Peyer's patch (tissue), 4 donors: Measurements from ENCODE around the gene MAST4. TPM values are rescaled to one million over a fixed set of nuclear protein-coding genes. Genes with fewer than 3 reads are reported as not detected.

Experiments
- DNase-seq, 3 donors: peaks; one replicate each; pipeline ENCODE4 v3.0.0-alpha.2; 2017 to 2019
- H3K27ac ChIP-seq, 4 donors: fragments of 200-600 bp; sonication (generic); one replicate each; pipeline ENCODE4 v1.5.1; 2016 to 2019
- H3K27me3 ChIP-seq, 2 donors: fragments of 200-600 bp; sonication (generic); one replicate each; pipeline ENCODE4 v1.5.1; 2019
- H3K36me3 ChIP-seq, 3 donors: fragments of 200-600 bp; sonication (generic); one replicate each; pipeline ENCODE4 v1.5.1; 2016 to 2019
- H3K4me1 ChIP-seq, 4 donors: fragments of 200-600 bp; sonication (generic); one replicate each; pipeline ENCODE4 v1.5.1; 2016 to 2019
- H3K4me3 ChIP-seq, 4 donors: fragments of 200-600 bp; sonication (generic); 1 replicate in 3 of 4; 2 replicates in 1 of 4; pipeline ENCODE4 v1.5.1; 2016 to 2019; ENCODE audit warnings: mild to moderate bottlenecking in 1 of 4
- H3K9me3 ChIP-seq, 4 donors: fragments of 200-600 bp; sonication (generic); one replicate each; pipeline ENCODE4 v1.5.1; 2016 to 2019; ENCODE audit warnings: mild to moderate bottlenecking in 1 of 4
- CTCF ChIP-seq, 6 experiments: fragments of 450-650 bp in 4 of 6; fragments of 200-600 bp in 2 of 6; sonication (generic) in 1 of 6; IDR thresholded peaks; one replicate each; pipeline ENCODE4 v1.5.1; 2017 to 2019; ENCODE audit warnings: antibody characterized with exemption in 6 of 6, mild to moderate bottlenecking in 3 of 6, moderate library complexity in 1 of 6
- POLR2A ChIP-seq, 2 donors: fragments of 450-650 bp; IDR thresholded peaks; one replicate each; pipeline ENCODE4 v1.5.1; 2017; ENCODE audit warnings: antibody characterized with exemption in 2 of 2, mild to moderate bottlenecking in 2 of 2, moderate library complexity in 2 of 2
- total RNA-seq, 4 donors: library from RNA; depleted of rRNA; stranded (reverse); fragments of >200 nt; gene quantifications; one replicate each; pipeline ENCODE4 v1.1.0, GENCODE V29; 2016

The MAST4 gene
- total RNA-seq, 4 donors from 2014 or later: 20.2 to 23.1 (median 21.4) TPM

DNA sequence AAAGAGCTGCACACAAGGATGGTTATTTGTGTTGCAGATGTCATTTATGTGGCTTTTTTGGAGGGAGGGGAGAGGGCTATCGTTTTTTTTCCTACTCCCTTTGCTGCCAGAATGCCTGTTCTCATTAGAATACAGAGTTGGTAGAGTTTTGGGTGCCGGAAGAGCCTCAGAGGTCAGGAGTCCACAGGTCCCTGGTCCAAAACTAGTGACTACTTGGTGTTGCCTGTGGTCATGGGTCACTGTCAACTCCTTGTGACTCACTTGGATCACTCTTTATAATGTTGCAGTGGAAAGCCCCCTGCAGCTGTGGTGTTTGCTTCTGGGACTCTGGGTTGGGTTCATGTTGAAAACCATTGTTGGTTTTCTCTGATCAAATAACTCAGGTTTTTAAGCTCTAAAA lies 131.4 kb downstream of the MAST4 start:
- TF ChIP-seq POLR2A (IDR thresholded peaks at IDR 0.05) (no peak), CTCF (IDR thresholded peaks at IDR 0.05) (no peak)
- Histone ChIP-seq H3K4me1 (no peaks in the 10 kb centered on the region), H3K36me3 (no peaks in the 10 kb centered on the region), H3K27me3 (no peaks in the 10 kb centered on the region), H3K4me3 (no peak overlapping the region), H3K27ac (no peak overlapping the region), H3K9me3 (no peaks in the 10 kb centered on the region)
- no peak for DNase-seq

GRCh38 chr5:66728049-66728448 lies 131.9 kb downstream of the MAST4 start:
- DNase-seq: no peak
- TF ChIP-seq CTCF (IDR thresholded peaks at IDR 0.05): no peak
- TF ChIP-seq POLR2A (IDR thresholded peaks at IDR 0.05): no peak
- Histone ChIP-seq H3K27me3 (no peaks in the 10 kb centered on the region), H3K4me1 (no peaks in the 10 kb centered on the region), H3K9me3 (no peaks in the 10 kb centered on the region), H3K36me3 (no peaks in the 10 kb centered on the region), H3K27ac (no peak overlapping the region), H3K4me3 (no peak overlapping the region)

- H3K9me3 ChIP-seq: no peaks in the 10 kb centered on the region
- no peak overlapping the region for H3K27ac ChIP-seq
- TF ChIP-seq CTCF (IDR thresholded peaks at IDR 0.05) (no peak), POLR2A (IDR thresholded peaks at IDR 0.05) (no peak)
- no peaks in the 10 kb centered on the region for H3K36me3 ChIP-seq
- no peak for DNase-seq
- H3K4me1 ChIP-seq: no peaks in the 10 kb centered on the region
- H3K4me3 ChIP-seq: no peak overlapping the region
- H3K27me3 ChIP-seq: no peaks in the 10 kb centered on the region
Measured at GRCh38 chr5:66737096-66737495, 140.9 kb downstream of the MAST4 start.

- no peaks in the 10 kb centered on the region for H3K9me3 ChIP-seq
- no peaks in the 10 kb centered on the region for H3K4me1 ChIP-seq
- TF ChIP-seq POLR2A (IDR thresholded peaks at IDR 0.05) (no peak), CTCF (IDR thresholded peaks at IDR 0.05) (no peak)
- H3K4me3 ChIP-seq: no peak overlapping the region
- DNase-seq: no peak
- H3K36me3 ChIP-seq: no peaks in the 10 kb centered on the region
- no peak overlapping the region for H3K27ac ChIP-seq
- no peaks in the 10 kb centered on the region for H3K27me3 ChIP-seq
Measured at GRCh38 chr5:66738136-66738535, 141.9 kb downstream of the MAST4 start.

DNA sequence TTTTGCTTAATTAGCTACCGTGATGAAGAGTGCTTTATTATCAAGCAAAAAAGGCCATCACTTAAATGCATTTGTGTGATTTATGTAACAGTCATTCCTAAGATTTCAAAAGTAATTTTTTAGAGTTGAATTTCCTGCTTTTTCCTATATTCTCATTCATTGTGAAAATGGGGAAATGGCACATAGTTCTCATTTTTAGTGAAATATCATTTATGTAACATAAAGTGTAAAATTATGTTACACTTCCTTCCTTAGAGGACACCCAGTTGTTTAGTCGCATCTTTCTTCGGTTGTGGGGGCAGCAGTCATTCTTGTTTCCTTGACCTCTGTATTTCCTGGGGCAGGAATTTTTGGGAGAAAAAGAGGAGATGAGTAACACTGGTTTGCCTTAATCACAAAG lies 142.8 kb downstream of the MAST4 start:
- Histone ChIP-seq H3K4me3 (no peak overlapping the region), H3K9me3 (no peaks in the 10 kb centered on the region), H3K27ac (no peak overlapping the region), H3K36me3 (no peaks in the 10 kb centered on the region), H3K27me3 (no peaks in the 10 kb centered on the region), H3K4me1 (no peaks in the 10 kb centered on the region)
- no peak for DNase-seq
- TF ChIP-seq CTCF (IDR thresholded peaks at IDR 0.05) (no peak), POLR2A (IDR thresholded peaks at IDR 0.05) (no peak)

GRCh38 chr5:66739951-66740350 lies 143.8 kb downstream of the MAST4 start:
- Histone ChIP-seq H3K27me3 (no peaks in the 10 kb centered on the region), H3K4me3 (no peak overlapping the region), H3K4me1 (no peaks in the 10 kb centered on the region), H3K36me3 (no peaks in the 10 kb centered on the region), H3K27ac (no peak overlapping the region), H3K9me3 (no peaks in the 10 kb centered on the region)
- no peak for DNase-seq
- TF ChIP-seq POLR2A (IDR thresholded peaks at IDR 0.05) (no peak), CTCF (IDR thresholded peaks at IDR 0.05) (no peak)
